ENCODE results near the gene UPF1. TPM values are rescaled to one million over a fixed set of nuclear protein-coding genes. Genes with fewer than 3 reads are reported as not detected.

UPF1 gene
- total and polyA plus RNA-seq, 2 of the 13 experiments (the other 11 are each of a cell fraction or from before 2014, with no cell fraction given), result 16.9 to 41.8 TPM

GRCh38 chr19:18785179-18786124 lies 46.3 kb upstream of the UPF1 start (continued):
- TF ChIP-seq ZNF318 (CRISPR knock-in tag; IDR thresholded peaks at IDR 0.05), result no peak
- no peak for TF ChIP-seq SALL2 (CRISPR knock-in tag; IDR thresholded peaks at IDR 0.05)
- TF ChIP-seq ZBTB4 (CRISPR knock-in tag; IDR thresholded peaks at IDR 0.05; ENCODE audit: borderline replicate concordance), result 0 out of 2 replicates have a peak, but pooled peaks have one; percentile 38
- 0 out of 2 replicates have a peak, but pooled peaks have one; percentile 26 for TF ChIP-seq UBTF (CRISPR knock-in tag; IDR thresholded peaks at IDR 0.05)
- TF ChIP-seq ZNF33B (CRISPR knock-in tag; IDR thresholded peaks at IDR 0.05), result no peak
- no peak for TF ChIP-seq MTA1 (CRISPR knock-in tag; IDR thresholded peaks at IDR 0.05; ENCODE audit: borderline replicate concordance)
- TF ChIP-seq TBL1XR1 (IDR thresholded peaks at IDR 0.05; ENCODE audit: borderline replicate concordance, low read length, partially characterized antibody), result no peak
- peak; percentile 5 for TF ChIP-seq RBM39 (IDR thresholded peaks at IDR 0.05; ENCODE audit: low read depth, low read length, poor library complexity, severe bottlenecking)
- TF ChIP-seq AGO1 (IDR thresholded peaks at IDR 0.05; ENCODE audit: low read depth, low read length, poor library complexity, severe bottlenecking), result no peak
- TF ChIP-seq ZNF770 (CRISPR knock-in tag; IDR thresholded peaks at IDR 0.05), result no peak

Data from HepG2 (cell line).